Stimulated activated naive CD4-positive, alpha-beta T cell (primary cell): Measurements from ENCODE around the gene PIGB.
"Not testable (repeated sequence)": the region's sequence is repeated elsewhere in the genome, so short reads cannot be mapped to it uniquely, and the experiment has no call there.

Experiments
- DNase-seq, 6 experiments: peaks; one replicate each; lab custom pipeline; 2025; lab: John Stamatoyannopoulos, UW

Gene PIGB

GRCh38 chr15:55297315-55297714 lies 21.7 kb upstream of the PIGB start:
- no peak for DNase-seq

DNA sequence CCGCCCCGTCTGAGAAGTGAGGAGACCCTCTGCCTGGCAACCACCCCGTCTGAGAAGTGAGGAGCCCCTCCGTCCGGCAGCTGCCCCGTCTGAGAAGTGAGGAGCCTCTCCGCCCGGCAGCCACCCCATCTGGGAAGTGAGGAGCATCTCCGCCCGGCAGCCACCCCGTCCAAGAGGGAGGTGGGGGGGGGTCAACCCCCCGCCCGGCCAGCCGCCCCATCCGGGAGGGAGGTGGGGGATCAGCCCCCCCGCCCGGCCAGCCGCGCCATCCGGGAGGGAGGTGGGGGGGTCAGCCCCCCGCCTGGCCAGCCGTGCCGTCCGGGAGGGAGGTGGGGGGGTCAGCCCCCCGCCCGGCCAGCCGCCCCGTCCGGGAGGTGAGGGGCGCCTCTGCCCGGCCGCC lies 16.2 kb upstream of the PIGB start:
- DNase-seq, result not testable (repeated sequence)

DNA sequence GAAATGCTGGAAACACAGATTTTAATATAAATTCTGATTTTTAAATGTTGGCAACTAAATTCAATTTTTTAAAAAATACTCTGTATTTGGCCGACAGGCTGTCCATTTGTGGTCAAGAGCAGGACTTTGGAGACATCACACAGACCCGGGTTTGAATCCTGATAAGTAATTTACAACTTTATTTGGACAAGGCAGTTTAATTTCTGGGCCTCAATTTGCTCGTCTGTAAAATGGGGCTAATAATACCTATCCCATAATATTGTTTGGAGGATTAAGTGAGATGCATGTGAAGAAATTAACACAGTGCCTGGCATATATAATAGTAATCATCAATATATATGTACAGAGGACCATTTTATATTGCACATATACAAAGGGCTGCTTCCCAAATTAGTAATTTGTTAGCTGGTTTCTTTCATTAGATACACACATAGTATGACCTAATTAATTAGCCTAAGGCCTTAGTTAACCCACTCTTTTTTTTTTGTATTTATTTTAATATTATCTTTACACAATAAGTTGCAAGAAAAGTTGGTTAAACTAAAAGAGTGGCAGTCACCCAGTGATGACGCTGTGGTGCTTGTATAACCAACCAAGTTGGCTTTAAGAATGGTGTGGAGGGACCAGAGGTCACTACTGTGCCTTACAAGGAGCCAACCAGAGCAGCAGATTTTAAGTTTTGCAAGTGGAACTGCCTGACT lies 665 bp downstream of the PIGB start:
- no peak for DNase-seq

DNA sequence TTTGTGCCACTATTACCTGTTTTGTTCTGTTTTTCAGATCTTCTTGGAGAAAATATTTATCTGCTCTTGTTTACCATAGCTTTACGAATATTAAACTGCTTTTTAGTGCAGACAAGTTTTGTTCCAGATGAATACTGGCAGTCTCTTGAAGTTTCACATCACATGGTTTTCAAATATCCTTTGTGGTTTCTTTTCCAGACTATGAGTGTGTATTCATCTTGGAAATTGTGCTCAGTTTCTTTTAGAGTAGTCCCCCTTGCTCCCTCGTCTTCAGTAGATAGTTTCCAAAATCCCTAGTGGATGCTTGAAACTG lies 1.2 kb downstream of the PIGB start:
- no peak for DNase-seq

GRCh38 chr15:55320963-55321362 lies 1.9 kb downstream of the PIGB start:
- no peak for DNase-seq

DNA sequence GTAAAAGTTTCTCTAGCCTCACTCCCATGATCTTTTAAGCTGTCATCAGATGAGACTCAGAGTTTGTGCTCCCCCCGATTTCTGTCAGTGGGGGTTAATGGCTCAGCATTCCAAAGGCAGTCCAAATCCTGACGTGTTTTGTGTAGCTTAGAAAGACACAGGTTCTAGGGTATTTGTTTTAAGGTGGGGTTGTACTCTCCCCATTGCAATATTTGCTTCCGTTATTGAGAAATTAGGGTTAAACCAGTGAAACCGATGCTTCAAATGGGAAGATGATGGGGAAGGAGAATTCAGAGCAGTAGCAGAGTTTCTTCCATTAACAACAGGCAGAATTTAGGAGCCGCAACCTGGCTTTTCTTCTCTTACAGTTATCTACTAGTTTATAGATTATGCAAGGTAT lies 3.4 kb downstream of the PIGB start:
- DNase-seq, result no peak

GRCh38 chr15:55327387-55327786 lies 8.4 kb downstream of the PIGB start:
- DNase-seq, result no peak

DNA sequence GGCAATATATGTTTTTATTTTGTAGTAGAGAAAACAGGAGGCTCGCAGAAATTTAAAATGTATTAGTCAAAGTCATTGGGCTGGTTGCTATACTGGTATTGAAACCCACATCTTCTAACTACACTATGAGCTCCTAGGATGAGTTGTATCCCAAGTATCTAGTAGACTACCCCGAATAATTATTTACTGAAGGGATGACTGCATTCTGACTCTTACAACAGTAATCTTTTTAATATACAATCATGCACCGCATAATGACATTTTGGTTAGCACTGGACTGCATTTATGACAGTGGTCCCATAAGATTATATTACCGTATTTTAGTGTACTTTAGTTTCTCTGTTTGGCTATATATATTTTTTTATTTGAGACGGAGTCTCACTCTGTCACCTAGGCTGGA lies 15.3 kb downstream of the PIGB start:
- no peak for DNase-seq

- no peak for DNase-seq
These were observed 16.0 kb downstream of the PIGB start for GRCh38 chr15:55334997-55335396.

DNA sequence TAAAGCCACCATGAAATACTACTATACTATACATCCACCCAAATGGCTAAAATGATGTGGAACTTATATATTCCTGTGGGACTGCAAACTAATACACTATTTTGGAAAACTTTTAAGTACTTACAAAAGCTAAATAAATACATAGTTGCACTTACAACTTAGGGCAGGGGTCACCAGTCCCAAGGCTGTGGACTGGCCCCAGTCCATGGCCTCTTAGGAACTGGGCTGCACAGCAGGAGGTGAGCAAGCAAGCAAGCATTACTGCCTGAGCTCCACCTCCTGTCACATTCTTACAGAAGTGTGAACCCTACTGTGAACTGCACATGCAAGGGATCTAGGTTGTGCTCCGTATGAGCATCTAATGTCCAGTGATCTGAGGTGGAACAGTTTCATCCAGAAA lies 18.1 kb downstream of the PIGB start:
- DNase-seq, result no peak

DNA sequence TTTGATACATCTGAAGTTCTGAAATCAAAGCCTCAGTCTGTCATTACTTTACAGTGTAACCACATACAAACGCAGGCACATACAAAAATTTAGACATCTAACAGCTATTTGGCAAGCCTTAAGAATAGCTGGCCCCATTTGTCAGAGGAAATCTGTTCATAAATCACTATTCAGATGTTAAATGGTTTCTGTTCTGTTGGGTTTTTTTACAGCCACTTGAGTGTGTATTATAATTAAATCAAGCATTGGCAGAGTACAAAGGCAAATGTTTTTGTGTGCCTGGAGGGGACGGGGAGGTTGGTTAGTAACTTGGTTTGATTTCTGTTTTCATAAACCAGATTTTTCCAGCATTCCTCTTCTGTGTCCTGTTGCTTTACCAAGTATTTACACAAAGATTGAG lies 24.1 kb downstream of the PIGB start:
- no peak for DNase-seq

GRCh38 chr15:55344206-55344605 lies 25.2 kb downstream of the PIGB start:
- DNase-seq, result no peak

DNA sequence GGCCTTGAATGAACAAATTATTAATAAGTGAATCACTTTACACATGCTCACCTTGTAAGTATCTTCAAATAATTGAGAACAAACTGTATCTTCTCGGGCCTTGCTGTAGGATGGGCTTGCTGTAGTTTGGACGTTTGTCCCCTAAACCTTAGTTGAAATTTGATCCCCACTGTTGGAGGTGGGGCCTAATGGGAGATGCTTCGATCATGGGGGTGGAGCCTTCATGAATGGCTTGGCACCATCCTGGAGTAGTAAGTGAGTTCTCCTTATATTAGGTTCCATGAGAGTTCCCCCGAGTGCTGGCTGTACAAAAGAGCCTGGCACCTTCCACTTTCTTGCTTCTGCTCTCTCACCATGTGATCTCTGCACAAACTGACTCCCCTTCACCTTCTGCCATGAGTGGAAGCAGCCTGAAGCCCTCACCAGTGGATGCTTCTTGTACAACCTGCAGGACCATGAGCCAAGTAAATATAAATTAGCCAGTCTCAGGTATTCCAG lies 29.3 kb downstream of the PIGB start:
- DNase-seq, result no peak

- DNase-seq, result no peak
These were observed 30.3 kb downstream of the PIGB start for GRCh38 chr15:55349282-55349681.

DNA sequence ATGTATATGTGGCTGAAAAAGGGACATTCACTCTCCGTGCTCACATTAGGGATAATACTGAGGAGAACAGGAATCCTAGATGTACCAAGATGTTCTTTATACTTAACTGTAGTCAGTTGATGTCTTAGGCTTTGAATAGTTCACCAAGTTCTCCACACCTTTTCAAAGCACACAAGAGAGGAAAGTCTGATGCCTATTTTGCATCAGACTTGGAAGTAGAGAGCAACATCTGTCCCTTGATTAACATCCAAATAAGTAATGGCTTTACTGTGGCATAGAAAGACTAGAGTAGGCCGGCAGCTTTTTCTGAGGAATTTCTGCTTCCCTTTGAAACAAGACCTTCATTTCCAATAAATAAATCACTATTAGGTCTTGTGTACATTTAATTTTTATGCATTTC lies 34.0 kb downstream of the PIGB start:
- no peak for DNase-seq

- DNase-seq, result no peak
These were observed 38.1 kb downstream of the PIGB start for GRCh38 chr15:55356985-55357585.

GRCh38 chr15:55357774-55358173 lies 38.8 kb downstream of the PIGB start:
- no peak for DNase-seq

- DNase-seq, result no peak
These were observed 39.4 kb downstream of the PIGB start for GRCh38 chr15:55358471-55358870.

GRCh38 chr15:55360256-55360655 lies 41.2 kb downstream of the PIGB start:
- DNase-seq, result no peak

DNA sequence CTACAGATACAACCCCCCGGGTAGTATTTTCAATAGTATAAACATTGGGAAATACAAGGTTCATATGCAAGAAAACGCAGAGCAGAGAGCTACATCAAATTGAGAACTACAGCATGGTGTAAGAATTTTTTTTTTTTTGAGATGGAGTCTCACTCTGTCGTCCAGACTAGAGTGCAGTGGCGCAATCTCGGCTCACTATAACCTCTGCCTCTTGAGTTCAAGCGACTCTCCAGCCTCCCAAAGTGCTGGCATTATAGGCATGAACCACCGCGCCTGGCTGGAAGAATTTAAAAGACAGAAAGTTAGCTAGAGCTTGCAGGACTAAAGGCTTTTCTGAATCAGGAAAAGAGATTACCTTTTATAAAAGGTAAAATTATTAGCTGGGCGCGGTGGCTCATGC lies 42.0 kb downstream of the PIGB start:
- DNase-seq, result no peak

- DNase-seq, result no peak
These were observed 43.6 kb downstream of the PIGB start for GRCh38 chr15:55362641-55363040.

DNA sequence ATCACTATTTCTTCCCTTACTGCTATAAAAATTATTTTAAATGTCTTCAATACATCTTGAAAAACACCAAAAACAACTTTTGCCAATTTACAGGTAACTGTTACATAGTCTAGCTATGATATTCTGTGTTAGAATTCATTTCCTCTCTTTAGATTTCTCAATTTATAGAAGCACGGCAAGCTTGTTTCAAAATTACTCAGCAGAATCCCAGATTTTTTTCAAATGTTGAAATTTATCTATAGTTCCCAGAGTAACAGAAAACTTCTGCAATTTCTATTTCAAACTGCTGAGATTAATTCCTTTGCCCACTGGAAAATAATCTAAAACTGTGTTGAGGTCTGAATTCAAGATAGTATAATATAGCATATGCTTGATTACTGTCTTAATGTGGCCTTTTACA lies 48.0 kb downstream of the PIGB start:
- DNase-seq, result no peak

GRCh38 chr15:55372701-55373440 lies 53.8 kb downstream of the PIGB start:
- no peak for DNase-seq
